HCT116 (cell line): ENCODE measurements around the gene DGKG. TPM values are rescaled to one million over a fixed set of nuclear protein-coding genes. Genes with fewer than 3 reads are reported as not detected.

ENCODE experiments used
- ATAC-seq: fragments of 200-7000 bp; cut with Tn5 transposase; 2 replicates; pipeline ENCODE4 v1.9.1; 2020; ENCODE audit warnings: mild to moderate bottlenecking, moderate library complexity
- BruUV-seq: library from RNA; stranded (reverse); fragments of 400-500 nt; replicated peaks from 2 replicates; lab custom pipeline; 2021; lab: Mats Ljungman, UMichigan
- CTCF ChIA-PET: fragments of 300-600 bp; sonication (Branson Sonifier 250); formaldehyde crosslinking; loops from one replicate; lab custom pipeline; 2021; ENCODE audit warnings: antibody characterized with exemption; lab: Charles Lee
- POLR2A ChIA-PET: fragments of 300-600, 350-600 bp; sonication (Branson Sonifier 250); formaldehyde crosslinking; loops from one replicate; lab custom pipeline; 2021; ENCODE audit warnings: antibody characterized with exemption; lab: Charles Lee
- RAD21 ChIA-PET, 2 experiments: fragments of 300-600 bp; sonication (Branson Sonifier 250); formaldehyde crosslinking; loops; one replicate each; lab custom pipeline; 2023; ENCODE audit warnings: low total read pairs in 2 of 2; ENCODE audit not compliant: uncharacterized antibody in 2 of 2, unreplicated experiment in 2 of 2, low non-redundant PET in 1 of 2; lab: Charles Lee
- DNase-seq: peaks from one replicate; pipeline ENCODE4 v3.0.0-alpha.2; 2010; ENCODE audit warnings: low read depth, low spot score
- H2AFZ ChIP-seq: fragments of 200-600 bp; shearing (Covaris generic), sonication (generic); 2 replicates; pipeline ENCODE4 v1.6.1; 2017; ENCODE audit warnings: low read depth, mixed run types, mixed read lengths, antibody characterized with exemption, low read length; ENCODE audit not compliant: poor library complexity, severe bottlenecking
- H3K27ac ChIP-seq: 2 replicates; pipeline ENCODE4 v1.5.1; 2012; ENCODE audit warnings: low read depth, low read length
- H3K27me3 ChIP-seq: fragments of 200-600 bp; sonication (generic); 2 replicates; pipeline ENCODE4 v1.6.1; 2016; ENCODE audit warnings: mixed run types, low read length, mixed read lengths; ENCODE audit not compliant: insufficient read depth
- H3K36me3 ChIP-seq, 2 experiments: fragments of 200-500 bp in 1 of 2; fragments of 200-600 bp in 1 of 2; sonication (Bioruptor generic) in 1 of 2; sonication (generic) in 1 of 2; 2 replicates each; pipeline versions ENCODE4 v1.5.1 to v1.6.1; 2014 to 2016; ENCODE audit warnings: low read length in 2 of 2, inconsistent platforms in 1 of 2, mixed read lengths in 1 of 2, mixed run types in 1 of 2; ENCODE audit not compliant: insufficient read depth in 2 of 2, control insufficient read depth in 1 of 2
- H3K4me1 ChIP-seq, 2 experiments: fragments of 200-600 bp in 1 of 2; sonication (generic) in 1 of 2; 2 replicates each; pipeline versions ENCODE4 v1.5.1 to v1.6.1; 2012 to 2017; ENCODE audit warnings: low read length in 2 of 2, inconsistent platforms in 1 of 2, mild to moderate bottlenecking in 1 of 2, mixed read lengths in 1 of 2, mixed run types in 1 of 2, moderate library complexity in 1 of 2; ENCODE audit not compliant: insufficient read depth in 2 of 2, control insufficient read depth in 1 of 2
- H3K4me2 ChIP-seq: fragments of 200-600 bp; sonication (generic); 2 replicates; pipeline ENCODE4 v1.6.1; 2017; ENCODE audit warnings: mixed run types, low read length, mixed read lengths
- H3K4me3 ChIP-seq, 2 experiments: fragments of 200-600 bp in 1 of 2; sonication (generic) in 1 of 2; replicated peaks in 1 of 2; 2 replicates each; pipeline ENCODE4 v1.5.1; 2011 to 2016; ENCODE audit warnings: low read length in 2 of 2, control low read depth in 1 of 2, low read depth in 1 of 2, mild to moderate bottlenecking in 1 of 2, mixed read lengths in 1 of 2, mixed run types in 1 of 2
- H3K79me2 ChIP-seq: fragments of 200-600 bp; sonication (generic); 2 replicates; pipeline ENCODE4 v1.6.1; 2017; ENCODE audit warnings: mild to moderate bottlenecking, mixed run types, low read length, moderate library complexity, mixed read lengths; ENCODE audit not compliant: insufficient read depth
- H3K9ac ChIP-seq: fragments of 200-600 bp; sonication (generic); 2 replicates; pipeline ENCODE4 v1.6.1; 2016; ENCODE audit warnings: low read length, mixed read lengths
- H3K9me2 ChIP-seq: fragments of 200-600 bp; sonication (generic), shearing (Covaris generic); 2 replicates; pipeline ENCODE4 v1.6.1; 2017; ENCODE audit warnings: mixed run types, mild to moderate bottlenecking, moderate library complexity; ENCODE audit not compliant: insufficient read depth
- H3K9me3 ChIP-seq, 2 experiments: fragments of 200-500 bp in 1 of 2; fragments of 200-600 bp in 1 of 2; sonication (Bioruptor generic) in 1 of 2; sonication (generic) in 1 of 2; 2 replicates each; pipeline ENCODE4 v1.6.1; 2014 to 2017; ENCODE audit warnings: low read length in 2 of 2, mixed read lengths in 2 of 2, inconsistent platforms in 1 of 2, low read depth in 1 of 2, mild to moderate bottlenecking in 1 of 2, mixed run types in 1 of 2, moderate library complexity in 1 of 2; ENCODE audit not compliant: control insufficient read depth in 1 of 2, insufficient read depth in 1 of 2
- H4K20me1 ChIP-seq: fragments of 200-600 bp; sonication (generic), shearing (Covaris generic); 2 replicates; pipeline ENCODE4 v1.6.1; 2017; ENCODE audit warnings: mixed run types, mild to moderate bottlenecking, moderate library complexity; ENCODE audit not compliant: insufficient read depth
- CBX3 ChIP-seq: IDR thresholded peaks from 2 replicates; pipeline ENCODE4 v1.6.1; 2012; ENCODE audit warnings: low read depth
- CEBPB ChIP-seq: IDR thresholded peaks from 2 replicates; pipeline ENCODE4 v1.6.1; 2012; ENCODE audit warnings: low read depth
- ELF1 ChIP-seq: IDR thresholded peaks from 2 replicates; pipeline ENCODE4 v1.6.1; 2012; ENCODE audit warnings: low read depth, borderline replicate concordance
- MAX ChIP-seq: IDR thresholded peaks from 2 replicates; pipeline ENCODE4 v1.6.1; 2012
- POLR2AphosphoS5 ChIP-seq: IDR thresholded peaks from 2 replicates; pipeline ENCODE4 v1.6.1; 2011; ENCODE audit warnings: mild to moderate bottlenecking, low read depth, low read length, moderate library complexity
- YY1 ChIP-seq: IDR thresholded peaks from 2 replicates; pipeline ENCODE4 v1.6.1; 2011; ENCODE audit warnings: low read length, low read depth, moderate library complexity, mild to moderate bottlenecking; ENCODE audit not compliant: insufficient replicate concordance; ENCODE audit errors: extremely low read depth
- ZBTB33 ChIP-seq: IDR thresholded peaks from 2 replicates; pipeline ENCODE4 v1.6.1; 2011; ENCODE audit warnings: mild to moderate bottlenecking, low read length, moderate library complexity; ENCODE audit not compliant: insufficient replicate concordance; ENCODE audit errors: extremely low read depth
- intact Hi-C: fragments of 100-400 bp; cut with micrococcal nuclease; formaldehyde crosslinking; loops from 2 replicates; pipeline ENCODE4 v1.10.0; 2022
- total RNA-seq: library from RNA; stranded (reverse); gene quantifications from one replicate; pipeline ENCODE4 v1.2.1, GENCODE V29; 2021; ENCODE audit not compliant: unreplicated experiment

Gene DGKG
- total RNA-seq, 1 experiment from 2014 or later: 4.8 TPM

- Histone ChIP-seq H3K9ac (no peak overlapping the region), H4K20me1 (no peaks in the 10 kb centered on the region), H3K36me3 (no peaks in the 10 kb centered on the region), H3K9me3 (no peaks in the 10 kb centered on the region), H3K27ac (no peak overlapping the region), H3K4me3 (no peak overlapping the region), H3K9me2 (no peaks in the 10 kb centered on the region), H2AFZ (no peak overlapping the region), H3K4me1 (no peaks in the 10 kb centered on the region), H3K27me3 (no peaks in the 10 kb centered on the region), H3K4me2 (no peak overlapping the region), H3K79me2 (no peaks in the 10 kb centered on the region)
- DNase-seq: no peak
- ChIA-PET CTCF (no interaction called here), RAD21 (no interaction called here), POLR2A (interaction anchor here (0.5 kb wide), 1 partner anchor 99 kb away, joined by 3 read pairs; no protein-coding TSS in a partner anchor)
- no peak for ATAC-seq
- TF ChIP-seq ELF1 (no peak), CEBPB (no peak)
- intact Hi-C loops: no loop called here
- no TSS peak for BruUV-seq
Measured at GRCh38 chr3:186248850-186249249, 113.2 kb downstream of the DGKG start.

GRCh38 chr3:186247821-186248814 lies 113.9 kb downstream of the DGKG start:
- no peak overlapping the region for H3K27ac ChIP-seq
- H2AFZ ChIP-seq: no peak overlapping the region
- ATAC-seq (no peak), DNase-seq (no peak)
- H3K79me2 ChIP-seq: no peaks in the 10 kb centered on the region
- no peaks in the 10 kb centered on the region for H3K36me3 ChIP-seq
- ChIA-PET CTCF (no interaction called here), POLR2A (no interaction called here), RAD21 (no interaction called here)
- H3K4me2 ChIP-seq: no peak overlapping the region
- H3K9me3 ChIP-seq: no peaks in the 10 kb centered on the region
- peaks cover under 1 to 2% of the 10 kb centered on the region in 2 experiments; a peak in 2 of 4 replicates for H3K4me1 ChIP-seq
- no peaks in the 10 kb centered on the region for H3K9me2 ChIP-seq
- intact Hi-C loops: no loop called here
- BruUV-seq: no TSS peak
- H3K9ac ChIP-seq: no peak overlapping the region
- TF ChIP-seq MAX (no peak), ZBTB33 (no peak), CBX3 (no peak), YY1 (no peak), CEBPB (no peak), POLR2AphosphoS5 (no peak)
- H4K20me1 ChIP-seq: no peaks in the 10 kb centered on the region
- H3K27me3 ChIP-seq: no peaks in the 10 kb centered on the region
- H3K4me3 ChIP-seq: no peak overlapping the region
